HG03039 (cell line): ENCODE data around the gene GBA3.

Source experiments
- ATAC-seq: cut with Tn5 transposase; IDR thresholded peaks from one replicate; pipeline ENCODE4 v1.9.1; 2021; ENCODE audit warnings: mild to moderate bottlenecking, moderate library complexity; ENCODE audit not compliant: unreplicated experiment

GBA3 gene

DNA sequence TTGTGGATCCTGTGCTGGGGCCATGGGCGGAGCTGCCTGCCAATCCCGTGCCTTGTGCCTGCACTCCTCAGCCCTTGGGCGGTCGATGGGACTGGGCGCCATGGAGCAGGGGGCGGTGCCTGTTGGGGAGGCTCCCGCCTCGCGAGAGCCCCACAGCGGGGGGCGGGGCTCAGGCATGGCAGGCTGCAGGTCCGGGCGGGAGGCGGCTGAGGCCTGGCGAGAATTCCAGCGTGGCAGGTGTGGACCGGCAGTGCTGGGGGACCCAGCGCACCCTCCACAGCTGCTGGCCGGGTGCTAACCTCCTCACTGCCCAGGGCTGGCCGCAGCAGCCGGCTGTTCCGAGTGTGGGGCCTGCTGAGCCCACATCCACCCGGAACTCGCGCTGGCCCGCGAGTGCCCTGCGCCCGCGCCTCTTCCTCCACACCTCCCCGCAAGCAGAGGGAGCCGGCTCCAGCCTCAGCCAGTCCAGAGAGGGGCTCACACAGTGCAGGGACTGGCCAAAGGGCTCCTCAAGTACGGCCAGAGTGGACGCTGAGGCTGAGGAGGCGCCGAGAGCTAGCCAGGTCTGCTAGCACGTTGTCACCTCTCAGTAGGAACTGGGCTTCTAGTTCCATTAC lies 85.9 kb downstream of the GBA3 start:
- no peak for ATAC-seq

DNA sequence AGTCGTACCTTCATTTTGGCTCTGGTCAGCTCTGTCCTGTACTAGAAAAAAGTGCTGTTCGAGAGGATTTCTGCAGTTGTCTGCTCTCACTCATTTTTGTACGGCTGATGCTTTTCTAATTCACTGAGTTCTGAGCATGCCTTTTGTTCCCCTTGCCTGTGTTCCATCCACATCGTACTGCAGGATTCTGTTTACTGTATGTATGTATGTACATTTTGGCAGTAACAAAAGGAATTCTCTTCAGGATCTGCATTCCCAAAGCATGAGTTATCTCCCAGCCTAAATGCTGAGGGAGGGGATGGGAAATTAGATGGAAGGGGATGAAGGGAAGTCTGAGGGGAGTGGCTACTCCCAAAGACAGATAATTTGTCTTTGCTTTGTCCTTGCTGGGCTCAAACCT lies 87.6 kb downstream of the GBA3 start:
- no peak for ATAC-seq

DNA sequence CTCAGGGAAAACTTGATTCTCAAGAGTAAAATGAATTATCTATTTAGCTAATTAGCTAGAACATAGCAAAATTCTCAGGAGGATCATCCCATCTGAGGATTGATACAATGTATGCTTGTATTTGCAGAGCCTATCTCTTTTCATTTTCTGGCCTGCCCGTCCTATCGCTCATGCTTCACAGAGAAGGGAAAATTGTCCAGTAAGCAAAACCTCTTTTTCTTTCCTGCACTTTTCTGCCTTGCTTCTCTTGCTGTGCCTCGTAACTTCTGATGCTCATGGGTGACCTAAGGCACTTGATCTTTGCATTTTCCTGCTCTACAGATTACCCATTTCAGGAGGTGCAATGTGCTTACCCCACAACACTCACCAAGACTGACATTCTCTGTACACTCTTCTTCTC lies 88.1 kb downstream of the GBA3 start:
- ATAC-seq: no peak

DNA sequence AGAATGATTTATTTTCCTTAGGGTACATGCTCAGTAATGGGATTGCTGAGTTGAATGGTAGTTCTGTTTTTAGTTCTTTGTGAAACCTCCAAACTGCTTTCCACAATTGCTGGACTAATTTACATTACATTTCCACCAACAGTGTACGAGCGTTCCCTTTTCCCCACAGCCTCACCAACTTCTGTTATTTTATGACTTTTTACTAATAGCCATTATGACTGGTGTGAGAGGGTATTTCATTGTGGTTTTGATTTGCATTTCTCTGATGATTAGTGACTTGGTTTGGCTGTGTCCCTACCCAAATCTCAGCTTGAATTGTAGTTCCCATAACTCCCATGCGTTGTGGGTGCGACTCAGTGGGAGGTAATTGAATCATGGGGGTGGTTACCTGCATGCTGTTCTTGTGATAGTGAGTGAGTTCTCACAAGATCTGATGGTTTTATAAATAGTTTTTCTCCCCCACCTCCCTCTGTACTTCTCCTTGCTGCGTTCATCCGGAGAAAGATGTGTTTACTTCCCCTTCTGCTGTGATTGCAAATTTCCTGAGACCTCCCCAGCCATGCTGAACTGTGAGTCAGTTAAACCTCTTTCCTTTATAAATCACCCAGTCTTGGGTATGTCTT lies 95.1 kb downstream of the GBA3 start:
- ATAC-seq: no peak

DNA sequence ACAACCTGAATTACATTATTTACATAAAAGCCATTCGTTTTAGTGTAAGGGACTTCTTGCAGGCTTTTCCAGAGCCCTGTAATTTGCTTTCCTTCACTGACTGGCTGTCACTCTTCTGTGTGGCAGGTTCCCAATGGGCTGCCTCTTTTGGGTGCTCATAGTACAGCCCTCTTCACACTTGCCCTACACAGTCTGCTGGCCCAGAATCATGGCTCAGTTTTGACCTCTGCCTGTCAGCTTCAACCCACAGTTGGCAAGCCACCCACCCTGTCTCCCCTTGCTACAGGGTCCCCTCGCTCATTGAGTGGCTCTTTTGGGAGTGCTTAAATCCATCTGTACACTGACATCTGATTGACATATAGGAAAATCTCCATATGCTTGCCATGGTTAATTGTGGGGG lies 97.9 kb downstream of the GBA3 start:
- no peak for ATAC-seq

DNA sequence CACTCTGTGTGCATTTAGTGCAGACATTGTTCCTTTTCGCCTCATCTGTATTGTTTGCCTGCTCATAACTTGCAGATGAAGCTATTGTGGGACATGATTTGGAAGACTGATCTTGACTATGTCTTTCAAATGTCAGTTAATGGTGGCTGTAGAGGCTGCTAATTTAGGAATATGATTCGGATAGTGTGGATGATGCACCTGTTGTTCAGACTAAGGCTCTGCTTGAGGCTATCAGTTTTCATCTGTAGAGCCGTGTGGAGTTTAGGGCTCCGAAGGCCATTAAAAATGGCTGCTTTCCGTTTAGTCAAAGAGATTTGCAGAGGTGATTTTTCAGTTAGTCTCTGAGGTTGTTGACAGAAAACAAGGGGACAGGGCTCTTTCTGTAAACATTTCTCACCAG lies 102.0 kb downstream of the GBA3 start:
- no peak for ATAC-seq

DNA sequence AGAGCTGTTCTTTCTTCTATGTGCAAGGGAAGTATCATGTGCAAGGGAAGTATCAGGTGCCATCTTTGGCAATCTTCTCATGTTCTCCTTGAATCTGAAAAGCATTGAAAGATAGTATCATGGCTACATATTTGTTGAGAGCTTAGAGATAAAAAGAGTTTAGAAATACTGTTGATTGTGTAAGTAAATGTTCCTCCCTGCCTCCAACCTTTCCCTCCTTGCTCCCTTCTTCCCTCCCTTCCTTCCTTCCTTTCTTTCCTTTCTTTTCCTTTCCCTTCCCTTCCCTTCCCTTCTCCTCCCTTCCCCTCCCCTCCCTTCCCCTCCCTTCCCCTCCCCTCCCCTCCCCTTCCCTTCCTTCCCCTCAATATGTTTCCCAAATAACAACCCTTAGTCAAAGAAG lies 108.7 kb downstream of the GBA3 start:
- ATAC-seq: no peak

DNA sequence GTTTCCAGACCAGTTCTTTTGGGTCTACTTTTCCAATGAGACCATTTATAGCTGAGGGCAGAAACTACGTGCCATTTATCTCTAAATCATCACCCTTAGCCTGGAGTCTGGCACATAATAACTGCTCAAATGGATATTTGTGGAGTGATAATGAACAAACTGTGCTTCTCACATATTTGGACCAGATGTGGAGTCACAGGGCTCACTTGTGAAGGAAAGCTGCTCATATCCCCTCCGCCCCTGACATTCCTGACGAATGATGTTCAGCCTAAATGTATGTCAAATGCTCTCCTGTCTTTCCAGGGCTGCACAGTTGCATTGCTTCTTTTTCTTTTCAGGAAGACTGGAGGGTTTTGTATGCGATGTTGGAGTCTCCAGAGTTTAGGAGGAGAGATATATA lies 110.1 kb downstream of the GBA3 start:
- no peak for ATAC-seq

DNA sequence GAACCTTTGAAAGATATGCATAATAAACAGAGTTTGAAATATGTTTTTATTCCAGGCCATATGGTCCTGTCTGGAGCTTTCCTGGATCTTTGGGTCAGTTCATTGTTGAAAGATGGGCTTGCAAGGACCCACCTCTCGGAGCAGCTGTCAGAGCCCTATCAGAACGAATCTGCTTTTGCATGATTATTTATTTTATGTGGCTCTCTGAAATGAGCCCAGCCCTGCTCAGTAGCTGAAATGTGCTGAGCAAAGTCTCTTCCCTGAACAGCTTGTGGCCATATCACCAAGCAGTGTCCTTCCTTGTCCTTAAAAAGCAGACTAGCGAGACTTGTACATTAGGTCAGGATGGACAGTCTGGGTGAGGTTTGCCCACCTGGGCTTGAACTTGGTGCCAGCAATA lies 110.8 kb downstream of the GBA3 start:
- ATAC-seq: no peak

DNA sequence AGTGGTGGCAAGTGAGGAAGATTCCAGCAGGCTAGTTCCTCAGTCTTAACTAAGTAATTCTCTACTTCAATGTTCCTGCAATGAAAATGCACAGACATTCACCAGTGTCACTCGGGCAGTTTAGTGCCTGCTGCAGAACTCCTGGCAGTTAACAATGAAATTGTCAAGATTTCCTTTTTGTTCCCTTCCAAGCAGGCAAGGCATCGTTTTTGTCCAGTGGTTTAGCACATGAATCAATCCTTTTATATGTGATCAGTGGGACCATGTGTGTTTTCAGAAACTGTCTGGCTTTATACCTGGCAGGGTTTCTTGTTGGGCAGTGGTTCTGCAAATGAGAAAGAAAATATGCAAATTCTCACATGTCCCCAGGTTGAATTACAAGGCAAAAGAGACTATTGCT lies 122.2 kb downstream of the GBA3 start:
- no peak for ATAC-seq

DNA sequence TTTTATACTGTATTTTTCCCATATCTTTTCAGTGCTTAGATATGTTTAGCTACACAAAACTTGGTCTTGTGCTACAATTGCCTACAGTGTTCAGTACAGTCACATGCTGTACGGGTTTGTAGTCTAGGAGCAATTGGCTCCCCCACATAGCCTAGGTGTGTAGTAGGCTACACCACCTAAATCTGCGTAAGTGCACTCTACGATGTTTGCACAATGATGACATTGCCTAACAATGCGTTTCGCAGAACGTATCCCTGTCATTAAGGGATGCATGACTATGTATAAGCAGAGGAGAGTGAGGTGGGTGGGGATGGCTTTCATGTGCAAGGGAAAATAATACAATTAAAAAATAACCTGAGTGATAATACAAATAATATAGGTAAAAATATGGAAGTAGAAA lies 131.4 kb downstream of the GBA3 start:
- ATAC-seq: no peak

DNA sequence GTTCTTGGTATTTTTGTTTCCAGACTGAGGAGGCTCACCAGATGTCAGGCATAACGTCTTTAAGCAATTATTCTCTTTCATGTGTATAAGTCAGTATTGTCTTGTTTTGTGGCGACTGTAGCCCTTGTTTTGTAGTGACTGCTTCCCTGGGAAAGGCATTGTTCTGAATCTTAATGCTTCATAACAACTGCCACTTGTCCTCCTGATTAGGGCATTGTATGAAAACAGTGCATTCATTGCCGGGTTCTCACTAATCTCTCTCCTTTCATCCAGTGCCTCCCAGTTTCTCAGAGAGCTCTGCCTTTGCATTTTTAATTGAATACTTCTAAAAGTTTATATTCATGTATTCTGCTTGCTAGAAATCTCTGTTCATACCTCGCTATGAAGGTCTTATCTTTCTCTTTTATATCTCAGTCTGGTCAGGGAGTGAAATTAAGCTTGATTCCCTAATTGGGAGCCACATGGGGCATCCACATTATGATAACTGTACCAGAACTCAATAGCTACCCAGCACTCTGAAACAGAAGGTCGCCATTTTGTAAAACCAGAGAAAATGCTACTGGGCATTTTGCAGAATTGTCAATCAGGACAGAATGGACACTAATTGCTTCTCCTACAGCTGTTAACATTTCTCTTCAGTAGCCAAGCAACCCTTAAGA lies 149.8 kb downstream of the GBA3 start:
- ATAC-seq: no peak

DNA sequence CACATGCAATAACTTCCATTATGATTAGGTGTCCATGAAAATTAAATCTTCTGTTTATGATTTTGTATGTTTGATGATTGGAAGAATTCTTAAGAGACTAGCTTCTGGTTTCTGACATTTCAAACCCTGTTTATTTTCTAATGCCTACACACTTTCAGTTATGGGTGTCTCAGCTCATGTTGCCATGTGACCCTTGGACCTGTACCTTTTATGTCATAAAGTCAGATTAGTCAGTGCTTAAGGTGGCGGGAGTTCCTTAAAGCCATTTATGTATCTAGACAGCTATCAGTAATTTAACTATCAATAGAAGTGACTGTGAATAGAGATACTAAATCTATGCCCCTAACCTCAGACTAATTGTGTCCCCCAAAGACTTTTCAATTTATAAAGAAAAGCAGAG lies 155.6 kb downstream of the GBA3 start:
- no peak for ATAC-seq

DNA sequence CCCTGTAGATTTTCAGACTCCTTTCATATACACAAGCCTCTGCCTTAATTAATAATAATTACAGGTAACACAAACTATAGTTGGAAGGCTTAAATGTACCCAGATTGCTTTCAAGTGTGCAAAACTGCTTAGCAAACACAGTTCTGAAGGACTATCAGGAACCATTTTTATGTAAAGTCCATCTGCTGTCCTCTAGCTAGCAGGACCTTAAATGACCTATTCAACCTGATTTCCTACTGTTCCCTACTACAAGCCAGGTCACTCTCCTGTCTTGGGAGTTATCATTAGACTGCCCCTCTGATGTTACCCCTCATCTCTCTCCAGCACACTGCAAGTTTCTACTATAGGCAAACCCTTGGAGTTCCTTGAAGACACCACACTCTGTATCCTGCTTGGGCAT lies 157.3 kb downstream of the GBA3 start:
- no peak for ATAC-seq

DNA sequence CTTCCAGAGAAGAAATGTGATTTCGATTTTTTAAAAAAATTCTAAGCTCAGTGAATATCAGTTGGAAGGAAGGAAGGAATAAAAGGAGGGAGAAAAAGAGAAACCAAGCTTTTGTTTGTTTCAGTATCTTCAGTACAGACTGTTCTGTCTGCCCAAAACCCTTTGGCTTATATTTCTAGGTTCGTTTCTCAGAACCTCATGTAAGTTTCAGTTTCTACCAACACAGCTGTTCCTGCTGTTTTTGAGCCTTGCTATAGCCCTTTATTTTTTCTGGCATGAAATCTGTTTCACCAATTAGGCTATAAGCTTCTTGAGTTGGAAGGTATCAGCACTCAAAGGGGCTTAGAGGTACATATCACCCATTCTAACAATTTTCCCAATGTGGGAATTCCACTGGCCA lies 157.9 kb downstream of the GBA3 start:
- ATAC-seq: peak; percentile 84

DNA sequence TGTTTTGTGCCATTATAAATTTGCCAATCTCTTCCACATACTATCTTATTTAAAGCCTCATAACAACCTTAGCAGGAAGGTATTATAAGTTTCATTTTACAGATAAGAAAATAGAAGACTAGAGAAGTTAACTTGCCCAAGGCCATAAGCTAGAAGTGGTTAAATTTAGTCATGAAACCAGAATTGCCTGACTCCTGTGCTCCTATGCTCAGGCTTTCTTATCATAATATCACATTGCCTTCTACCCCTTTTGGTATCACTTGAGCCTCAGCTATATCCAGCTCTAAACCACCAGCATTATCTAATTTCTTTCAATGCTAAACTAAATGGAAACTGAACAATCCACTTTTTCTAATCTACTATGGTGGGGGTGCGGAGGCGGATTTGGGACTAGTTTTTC lies 164.7 kb downstream of the GBA3 start:
- ATAC-seq: no peak

DNA sequence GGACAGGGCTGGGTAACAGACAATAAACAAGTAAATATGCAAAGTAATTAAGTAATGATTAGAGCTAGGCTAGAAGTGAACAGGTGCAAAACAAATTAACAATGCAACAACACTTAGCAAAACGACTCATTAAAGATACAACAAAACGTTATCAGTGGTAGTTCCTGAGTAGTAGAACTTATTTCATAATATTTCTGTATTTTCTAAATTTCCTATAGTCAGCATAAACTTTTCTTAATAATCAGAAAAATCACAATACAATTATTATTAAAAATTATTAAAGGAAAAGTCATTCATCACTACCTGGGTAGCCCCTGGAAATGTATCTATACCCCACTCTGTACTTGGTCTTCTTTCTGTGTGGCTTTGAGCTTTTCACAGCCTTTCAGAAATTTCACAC lies 166.6 kb downstream of the GBA3 start:
- no peak for ATAC-seq
